ENCODE results near the gene LRRTM3.

The LRRTM3 gene

GRCh38 chr10:66982053-66982420, 56.2 kb downstream of the LRRTM3 start:
- no peak for DNase-seq (ENCODE audit: extremely low read depth, low read depth)
- TF ChIP-seq, protein P1, sequence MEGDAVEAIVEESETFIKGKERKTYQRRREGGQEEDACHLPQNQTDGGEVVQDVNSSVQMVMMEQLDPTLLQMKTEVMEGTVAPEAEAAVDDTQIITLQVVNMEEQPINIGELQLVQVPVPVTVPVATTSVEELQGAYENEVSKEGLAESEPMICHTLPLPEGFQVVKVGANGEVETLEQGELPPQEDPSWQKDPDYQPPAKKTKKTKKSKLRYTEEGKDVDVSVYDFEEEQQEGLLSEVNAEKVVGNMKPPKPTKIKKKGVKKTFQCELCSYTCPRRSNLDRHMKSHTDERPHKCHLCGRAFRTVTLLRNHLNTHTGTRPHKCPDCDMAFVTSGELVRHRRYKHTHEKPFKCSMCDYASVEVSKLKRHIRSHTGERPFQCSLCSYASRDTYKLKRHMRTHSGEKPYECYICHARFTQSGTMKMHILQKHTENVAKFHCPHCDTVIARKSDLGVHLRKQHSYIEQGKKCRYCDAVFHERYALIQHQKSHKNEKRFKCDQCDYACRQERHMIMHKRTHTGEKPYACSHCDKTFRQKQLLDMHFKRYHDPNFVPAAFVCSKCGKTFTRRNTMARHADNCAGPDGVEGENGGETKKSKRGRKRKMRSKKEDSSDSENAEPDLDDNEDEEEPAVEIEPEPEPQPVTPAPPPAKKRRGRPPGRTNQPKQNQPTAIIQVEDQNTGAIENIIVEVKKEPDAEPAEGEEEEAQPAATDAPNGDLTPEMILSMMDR (IDR thresholded peaks at IDR 0.05; ENCODE audit: low read depth, low read length, missing control alignments) = no peak
- no peak overlapping the region for H3K4me3 ChIP-seq (replicated peaks; ENCODE audit: low read depth, low read length)

GRCh38 chr10:66982792-66983474, 57.1 kb downstream of the LRRTM3 start:
- TF ChIP-seq, protein P1 (IDR thresholded peaks at IDR 0.05; ENCODE audit: low read depth, low read length, missing control alignments) = no peak

DNA sequence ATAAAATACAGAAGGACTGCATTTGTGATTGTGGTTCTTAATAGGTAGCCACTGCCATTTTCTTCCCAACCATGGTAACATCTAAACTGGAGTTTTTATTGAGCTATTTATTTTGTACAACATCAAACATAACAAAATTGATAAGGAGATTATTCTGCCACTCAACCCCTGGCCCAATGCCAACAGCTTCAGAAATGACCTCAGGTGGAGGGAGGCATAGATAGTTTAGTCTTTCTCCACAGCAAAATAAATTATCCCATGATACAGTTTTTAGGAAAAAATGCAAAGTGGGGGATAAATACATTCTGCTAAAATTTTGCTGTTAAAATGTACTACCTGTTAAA, 57.6 kb downstream of the LRRTM3 start:
- TF ChIP-seq, protein P1 (IDR thresholded peaks at IDR 0.05; ENCODE audit: low read depth, low read length, missing control alignments) = no peak
- H3K4me3 ChIP-seq (replicated peaks; ENCODE audit: low read depth, low read length) = no peak overlapping the region
- DNase-seq (ENCODE audit: extremely low read depth, low read depth) = no peak

More at GRCh38 chr10:66982792-66983474, 57.1 kb downstream of the LRRTM3 start:
- no peak for DNase-seq (ENCODE audit: extremely low read depth, low read depth)
- no peak overlapping the region for H3K4me3 ChIP-seq (replicated peaks; ENCODE audit: low read depth, low read length)

DNA sequence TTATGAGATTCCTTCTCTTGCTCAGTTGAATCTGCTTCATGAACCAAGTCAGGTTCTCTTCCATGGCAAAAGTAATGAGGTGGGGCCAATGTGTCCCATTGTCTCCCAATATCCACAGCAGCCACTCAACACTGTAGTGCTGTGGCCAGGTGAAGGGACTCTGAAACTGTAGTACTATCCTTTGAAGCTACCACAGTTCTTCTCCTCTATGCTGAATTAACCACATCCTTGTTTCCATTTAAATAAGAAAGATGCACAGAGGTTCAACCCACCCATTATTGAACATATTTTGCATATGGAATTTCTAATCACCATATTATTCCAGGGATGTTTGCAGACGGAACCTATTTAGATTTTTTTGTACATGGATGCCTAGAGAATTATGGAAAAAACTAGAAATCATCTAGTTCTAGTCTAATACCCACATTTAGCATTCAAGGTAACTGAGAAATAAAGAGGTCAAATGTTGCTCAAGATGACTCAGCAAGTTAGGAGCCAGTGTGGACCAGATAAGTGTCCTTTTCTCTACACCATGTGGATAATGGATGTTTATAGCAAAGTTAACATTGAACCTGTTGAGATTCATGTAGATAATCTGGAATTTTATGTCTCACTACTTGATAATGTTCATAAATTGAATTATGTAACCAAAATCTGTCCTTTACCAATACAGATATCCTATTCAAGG, 64.5 kb downstream of the LRRTM3 start:
- H3K4me3 ChIP-seq (replicated peaks; ENCODE audit: low read depth, low read length) = no peak overlapping the region
- TF ChIP-seq, protein P1 (IDR thresholded peaks at IDR 0.05; ENCODE audit: low read depth, low read length, missing control alignments) = no peak
- no peak for DNase-seq (ENCODE audit: extremely low read depth, low read depth)

DNA sequence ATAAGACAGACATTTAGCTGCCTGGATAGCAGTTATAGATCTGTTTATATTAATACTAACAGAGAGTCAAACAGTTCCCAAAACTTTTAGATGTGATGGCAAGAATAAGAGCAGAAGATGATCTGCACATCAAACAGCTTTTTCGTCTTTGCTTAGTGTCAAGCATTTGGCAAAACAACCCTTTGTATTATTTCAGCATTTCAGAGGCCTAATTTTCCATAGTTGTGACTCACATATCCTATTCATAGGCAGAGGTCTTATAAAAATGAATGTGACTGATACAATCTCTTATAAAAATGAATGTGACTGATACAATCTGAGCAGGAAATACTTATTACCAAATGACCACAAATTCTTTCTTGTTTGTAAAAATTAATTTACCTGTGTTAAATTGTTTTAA, 71.2 kb downstream of the LRRTM3 start:
- TF ChIP-seq, protein P1 (IDR thresholded peaks at IDR 0.05; ENCODE audit: low read depth, low read length, missing control alignments) = no peak
- DNase-seq (ENCODE audit: extremely low read depth, low read depth) = no peak
- no peak overlapping the region for H3K4me3 ChIP-seq (replicated peaks; ENCODE audit: low read depth, low read length)

DNA sequence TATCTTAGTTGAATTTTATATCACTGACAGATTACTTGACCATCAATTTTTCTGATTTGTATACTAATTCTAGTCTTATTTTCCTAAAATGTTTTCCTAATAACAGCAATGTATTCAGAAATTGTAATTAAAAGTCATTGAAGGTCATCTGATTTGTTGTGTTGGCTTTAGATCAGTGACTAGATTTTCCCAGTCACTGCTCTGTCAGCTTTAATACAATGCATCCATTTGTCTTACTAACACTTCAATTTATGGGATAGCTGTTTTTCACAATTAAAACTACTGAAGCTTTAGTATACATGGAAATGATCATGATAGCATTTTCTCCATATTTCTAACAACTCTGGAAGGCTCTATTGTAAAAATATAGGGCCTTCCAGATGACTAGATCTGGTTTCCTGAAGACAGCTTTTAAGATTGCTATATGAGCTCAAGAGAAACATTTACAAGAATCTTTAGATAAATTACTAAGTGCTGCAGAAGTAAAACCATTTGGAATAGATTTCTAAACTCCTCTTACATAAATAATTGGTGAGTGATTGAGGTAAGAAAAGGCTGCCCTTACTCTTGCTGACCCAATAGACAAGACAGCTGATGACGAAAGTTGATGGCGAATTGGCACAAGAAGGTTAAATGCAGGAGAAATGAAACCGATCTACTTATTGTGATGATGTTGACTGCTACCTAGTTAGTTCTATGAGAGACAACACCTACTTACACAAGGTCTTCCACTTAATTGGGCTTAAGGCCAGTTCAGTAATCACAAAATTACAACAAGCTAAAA, 74.1 kb downstream of the LRRTM3 start:
- TF ChIP-seq, protein P1 (IDR thresholded peaks at IDR 0.05; ENCODE audit: low read depth, low read length, missing control alignments) = no peak
- no peak for DNase-seq (ENCODE audit: extremely low read depth, low read depth)
- no peak overlapping the region for H3K4me3 ChIP-seq (replicated peaks; ENCODE audit: low read depth, low read length)
